GM23248 (cell line): ENCODE data around the gene MOCOS. TPM values are rescaled to one million over a fixed set of nuclear protein-coding genes. Genes with fewer than 3 reads are reported as not detected.
A peak's percentile ranks its signal among the peaks of the same experiment; 100 is the strongest.

Experiments used
- DNase-seq: peaks from one replicate; pipeline ENCODE4 v3.0.0-alpha.2; 2015
- H2AFZ ChIP-seq: fragments of 200-600 bp; sonication (generic); 2 replicates; pipeline ENCODE4 v1.6.1; 2016; ENCODE audit warnings: antibody characterized with exemption
- H3F3A ChIP-seq: fragments of 200-600 bp; sonication (generic); 2 replicates; pipeline ENCODE4 v1.6.1; 2016; ENCODE audit warnings: mild to moderate bottlenecking, antibody characterized with exemption, mixed run types; ENCODE audit not compliant: insufficient read depth
- H3K27ac ChIP-seq: fragments of 200-600 bp; sonication (generic); 2 replicates; pipeline ENCODE4 v1.5.1; 2016; ENCODE audit warnings: mild to moderate bottlenecking
- H3K27me3 ChIP-seq: fragments of 200-600 bp; sonication (generic); replicated peaks from 2 replicates; pipeline ENCODE4 v1.6.1; 2016; ENCODE audit warnings: mild to moderate bottlenecking; ENCODE audit not compliant: insufficient read depth
- H3K36me3 ChIP-seq: fragments of 200-600 bp; sonication (generic); 2 replicates; pipeline ENCODE4 v1.6.1; 2016; ENCODE audit warnings: low read depth, mild to moderate bottlenecking
- H3K4me1 ChIP-seq: fragments of 200-600 bp; sonication (generic); 2 replicates; pipeline ENCODE4 v1.6.1; 2016; ENCODE audit warnings: mild to moderate bottlenecking; ENCODE audit not compliant: insufficient read depth
- H3K4me2 ChIP-seq: fragments of 200-600 bp; sonication (generic); one replicate; pipeline ENCODE4 v1.6.1; 2016; ENCODE audit warnings: mild to moderate bottlenecking; ENCODE audit not compliant: unreplicated experiment
- H3K4me3 ChIP-seq: fragments of 200-600 bp; sonication (generic); 2 replicates; pipeline ENCODE4 v1.5.1; 2016; ENCODE audit warnings: mild to moderate bottlenecking
- H3K79me2 ChIP-seq: fragments of 200-600 bp; sonication (generic); 2 replicates; pipeline ENCODE4 v1.6.1; 2016; ENCODE audit warnings: mild to moderate bottlenecking; ENCODE audit not compliant: insufficient read depth
- H3K9ac ChIP-seq: fragments of 200-600 bp; sonication (generic); 2 replicates; pipeline ENCODE4 v1.6.1; 2016; ENCODE audit warnings: mild to moderate bottlenecking
- H3K9me2 ChIP-seq: fragments of 200-600 bp; sonication (generic); 2 replicates; pipeline ENCODE4 v1.6.1; 2016; ENCODE audit warnings: mixed run types, mild to moderate bottlenecking, moderate library complexity; ENCODE audit not compliant: insufficient read depth
- H3K9me3 ChIP-seq: fragments of 200-600 bp; sonication (generic); one replicate; pipeline ENCODE4 v1.6.1; 2017; ENCODE audit warnings: low read depth
- H4K20me1 ChIP-seq: fragments of 200-600 bp; sonication (generic); 2 replicates; pipeline ENCODE4 v1.6.0; 2016; ENCODE audit not compliant: insufficient read depth
- EZH2 ChIP-seq: fragments of 200-600 bp; sonication (generic); IDR thresholded peaks from 2 replicates; pipeline ENCODE4 v1.6.1; 2018; ENCODE audit warnings: antibody characterized with exemption, mild to moderate bottlenecking; ENCODE audit not compliant: insufficient read depth, poor library complexity, severe bottlenecking
- EZH2phosphoT487 ChIP-seq: fragments of 200-600 bp; sonication (generic); IDR thresholded peaks from 2 replicates; pipeline ENCODE4 v1.6.1; 2018; ENCODE audit warnings: antibody characterized with exemption, moderate library complexity, mild to moderate bottlenecking, low read depth; ENCODE audit not compliant: insufficient read depth
- WGBS, 2 experiments: methylation state at CpG; one replicate each; pipeline ENCODE4 v1.1.6; 2015 to 2017; ENCODE audit warnings: low lambda C conversion rate in 2 of 2, low coverage in 1 of 2; ENCODE audit errors: missing lambda C conversion rate in 2 of 2; 5-methylcytosine and 5-hydroxymethylcytosine counted together
- in situ Hi-C: fragments of 300-500 bp; cut with MboI; formaldehyde crosslinking; loops from 2 replicates; pipeline ENCODE4 v1.15.0; 2020
- polyA plus RNA-seq: library from polyadenylated mRNA; unstranded; fragments of >200 nt; fragmentation: Nextera tagmentation; extraction: Ambion mirVana; gene quantifications from 2 replicates; pipeline ENCODE4 v1.2.1, GENCODE V29; 2016
- total RNA-seq: library from RNA; depleted of rRNA; stranded (reverse); fragments of >200 nt; shearing (Covaris generic); gene quantifications from 2 replicates; pipeline ENCODE4 v1.2.3, GENCODE V29; 2014

The MOCOS gene
- total and polyA plus RNA-seq, 2 experiments from 2014 or later, result 17.9 to 23.6 TPM

GRCh38 chr18:36211612-36212065 lies 24.3 kb downstream of the MOCOS start:
- in situ Hi-C loops, result no loop called here
- Histone ChIP-seq H3K4me2 (no peak overlapping the region), H3K9ac (0 out of 2 replicates have a peak overlapping the region, but pooled peaks have one; percentile 26), H3K27me3 (no peaks in the 10 kb centered on the region), H3K4me3 (no peak overlapping the region), H4K20me1 (0 out of 2 replicates have a peak, but pooled peaks cover 7% of the 10 kb centered on the region), H3K27ac (peak overlapping the region; percentile 60), H3F3A (peaks cover 37% of the 10 kb centered on the region), H3K36me3 (peaks cover 35% of the 10 kb centered on the region), H3K79me2 (peaks cover 7% of the 10 kb centered on the region), H3K4me1 (peaks cover 13% of the 10 kb centered on the region), H3K9me3 (no peaks in the 10 kb centered on the region), H3K9me2 (no peaks in the 10 kb centered on the region), H2AFZ (no peak overlapping the region)
- 39 to 48% methylated on average over 6 of the region's 6 CpGs for WGBS, 2 experiments
- TF ChIP-seq EZH2phosphoT487 (no peak), EZH2 (no peak)
- peak; percentile 83 for DNase-seq

- peaks cover 2% of the 10 kb centered on the region for H3K79me2 ChIP-seq
- WGBS, 2 experiments, result 62 to 71% methylated on average over 10 to 13 of the region's 13 CpGs
- 0 out of 2 replicates have a peak, but pooled peaks cover 7% of the 10 kb centered on the region for H4K20me1 ChIP-seq
- H3F3A ChIP-seq, result peaks cover 33% of the 10 kb centered on the region
- H3K9me2 ChIP-seq, result no peaks in the 10 kb centered on the region
- TF ChIP-seq EZH2 (no peak), EZH2phosphoT487 (no peak)
- no peaks in the 10 kb centered on the region for H3K9me3 ChIP-seq
- H3K27me3 ChIP-seq, result no peaks in the 10 kb centered on the region
- H3K36me3 ChIP-seq, result peaks cover 28% of the 10 kb centered on the region
- no peak overlapping the region for H2AFZ ChIP-seq
- H3K4me1 ChIP-seq, result peaks cover 13% of the 10 kb centered on the region
- peak overlapping the region; percentile 60 for H3K27ac ChIP-seq
- no peak overlapping the region for H3K4me3 ChIP-seq
- H3K4me2 ChIP-seq, result no peak overlapping the region
- H3K9ac ChIP-seq, result no peak overlapping the region
- peak; percentile 6 for DNase-seq
- in situ Hi-C loops, result no loop called here
These were observed 25.2 kb downstream of the MOCOS start for GRCh38 chr18:36212301-36213171.

- Histone ChIP-seq H3K27ac (no peak overlapping the region), H3F3A (peaks cover 21% of the 10 kb centered on the region), H4K20me1 (0 out of 2 replicates have a peak, but pooled peaks cover 3% of the 10 kb centered on the region), H3K4me1 (peaks cover 13% of the 10 kb centered on the region), H2AFZ (no peak overlapping the region), H3K36me3 (peaks cover 32% of the 10 kb centered on the region; the same call in 1 of the 2 replicates), H3K4me2 (no peak overlapping the region), H3K79me2 (no peaks in the 10 kb centered on the region; the same call in 1 of the 2 replicates), H3K9me3 (no peaks in the 10 kb centered on the region), H3K4me3 (no peak overlapping the region), H3K27me3 (no peaks in the 10 kb centered on the region), H3K9me2 (no peaks in the 10 kb centered on the region), H3K9ac (no peak overlapping the region)
- TF ChIP-seq EZH2phosphoT487 (no peak), EZH2 (no peak)
- WGBS, 2 experiments, result 98 to 99% methylated on average over 8 of the region's 8 CpGs
- DNase-seq, result no peak
- in situ Hi-C loops, result no loop called here
These were observed 27.5 kb downstream of the MOCOS start for GRCh38 chr18:36214811-36215210.

GRCh38 chr18:36215577-36215976 lies 28.3 kb downstream of the MOCOS start:
- Histone ChIP-seq H3K4me1 (peaks cover 13% of the 10 kb centered on the region), H3K4me2 (no peak overlapping the region), H3K4me3 (no peak overlapping the region), H3K9me3 (no peaks in the 10 kb centered on the region), H3F3A (peaks cover 14% of the 10 kb centered on the region), H3K27ac (no peak overlapping the region), H3K9me2 (no peaks in the 10 kb centered on the region), H3K36me3 (peaks cover 28% of the 10 kb centered on the region; the same call in 1 of the 2 replicates), H2AFZ (no peak overlapping the region), H4K20me1 (no peaks in the 10 kb centered on the region), H3K79me2 (no peaks in the 10 kb centered on the region; the same call in 1 of the 2 replicates), H3K27me3 (no peaks in the 10 kb centered on the region), H3K9ac (no peak overlapping the region)
- no peak for DNase-seq
- in situ Hi-C loops, result no loop called here
- TF ChIP-seq EZH2, result no peak
- no peak for TF ChIP-seq EZH2phosphoT487
- WGBS, 2 experiments, result 78 to 83% methylated on average over 9 of the region's 9 CpGs
